ENCODE results near the gene TMEM151B. TPM values are rescaled to one million over a fixed set of nuclear protein-coding genes. Genes with fewer than 3 reads are reported as not detected.

Gene TMEM151B
- total and polyA plus RNA-seq, 9 of the 15 experiments (the other 6 are each of a cell fraction or from before 2014, with no cell fraction given), result not detected

DNA sequence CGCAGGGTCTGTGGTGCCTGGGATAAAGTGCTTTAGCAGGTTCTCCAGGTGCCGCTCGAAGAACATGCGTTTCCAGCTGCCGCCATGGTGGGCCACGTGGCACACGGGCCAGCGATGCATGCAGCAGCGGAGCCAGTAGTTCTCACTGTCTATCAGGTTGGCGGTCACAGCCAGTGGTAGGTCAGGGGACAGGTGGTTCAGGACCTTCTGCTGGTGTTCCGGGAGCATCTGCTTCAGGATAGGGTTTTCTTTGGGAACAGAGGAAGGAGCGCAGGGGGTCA, 16.0 kb downstream of the TMEM151B start:
- peaks cover 0 to 9% of the 10 kb centered on the region in 2 experiments; a peak in 2 of 5 replicates for H3K4me1 ChIP-seq (replicated peaks in 1 of 2; ENCODE audit: control insufficient read depth in 2 of 2, insufficient read depth in 2 of 2, low read length in 2 of 2)
- no peak overlapping the region for H3K4me3 ChIP-seq
- no peak overlapping the region for H3K4me2 ChIP-seq (ENCODE audit: insufficient read depth, low read length)
- no peaks in the 10 kb centered on the region for H3K9me1 ChIP-seq (ENCODE audit: control insufficient read depth, insufficient read depth, low read length)
- H4K20me1 ChIP-seq (replicated peaks; ENCODE audit: control insufficient read depth, insufficient read depth, low read length), result no peaks in the 10 kb centered on the region; the same call in 1 of the 2 replicates
- 9% methylated on average over 12 of the region's 12 CpGs for WGBS (ENCODE audit: insufficient coverage, low coverage, missing lambda C conversion rate)
- BruUV-seq (replicated peaks), result no TSS peak
- no peak overlapping the region for H2AFZ ChIP-seq (ENCODE audit: low read depth, low read length)
- H3K36me3 ChIP-seq (ENCODE audit: control insufficient read depth, insufficient read depth, low read length), result no peaks in the 10 kb centered on the region
- ChIA-PET CTCF (ENCODE audit: low intra/inter-chr PET ratio) (no interaction called here), POLR2A (interaction anchor here (0.7 to 5.1 kb wide), 2 partner anchors 10 to 147 kb away, joined by 3 to 20 read pairs; no protein-coding TSS in a partner anchor)
- no peak for DNase-seq (ENCODE audit: extremely low read depth in 1 of 4, low spot score in 3 of 4)
- intact Hi-C loops (cut with micrococcal nuclease) (no loop called here), in situ Hi-C loops (cut with MboI) (no loop called here)
- FAIRE-seq, result no peak
- no peaks in the 10 kb centered on the region for H3K79me2 ChIP-seq (ENCODE audit: control insufficient read depth, insufficient read depth, low read length)
- H3K9ac ChIP-seq (ENCODE audit: insufficient read depth in 1 of 2, low read depth in 2 of 2, low read length in 2 of 2), result peak overlapping the region in 1 of 2 experiments; percentile 4; a peak in 1 of 4 replicates
- H3K27me3 ChIP-seq (ENCODE audit: control insufficient read depth in 2 of 2, insufficient read depth in 2 of 2, low read length in 2 of 2), result peaks cover 51 to 86% of the 10 kb centered on the region in 2 experiments
- H3K27ac ChIP-seq (ENCODE audit: extremely low read depth, low read depth, low read length), result no peak overlapping the region
- H3K9me3 ChIP-seq (replicated peaks; ENCODE audit: control insufficient read depth, insufficient read depth, low read depth, low read length), result no peaks in the 10 kb centered on the region
- TF ChIP-seq, protein P1, sequence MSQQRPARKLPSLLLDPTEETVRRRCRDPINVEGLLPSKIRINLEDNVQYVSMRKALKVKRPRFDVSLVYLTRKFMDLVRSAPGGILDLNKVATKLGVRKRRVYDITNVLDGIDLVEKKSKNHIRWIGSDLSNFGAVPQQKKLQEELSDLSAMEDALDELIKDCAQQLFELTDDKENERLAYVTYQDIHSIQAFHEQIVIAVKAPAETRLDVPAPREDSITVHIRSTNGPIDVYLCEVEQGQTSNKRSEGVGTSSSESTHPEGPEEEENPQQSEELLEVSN (IDR thresholded peaks at IDR 0.05; ENCODE audit: borderline replicate concordance in 1 of 2, extremely low read depth in 1 of 2, insufficient read depth in 1 of 2, insufficient read length in 1 of 2, low read depth in 1 of 2, low read length in 1 of 2, poor library complexity in 1 of 2, severe bottlenecking in 1 of 2), result peak in 1 of 2 experiments; percentile 76
- TF ChIP-seq, protein P2, sequence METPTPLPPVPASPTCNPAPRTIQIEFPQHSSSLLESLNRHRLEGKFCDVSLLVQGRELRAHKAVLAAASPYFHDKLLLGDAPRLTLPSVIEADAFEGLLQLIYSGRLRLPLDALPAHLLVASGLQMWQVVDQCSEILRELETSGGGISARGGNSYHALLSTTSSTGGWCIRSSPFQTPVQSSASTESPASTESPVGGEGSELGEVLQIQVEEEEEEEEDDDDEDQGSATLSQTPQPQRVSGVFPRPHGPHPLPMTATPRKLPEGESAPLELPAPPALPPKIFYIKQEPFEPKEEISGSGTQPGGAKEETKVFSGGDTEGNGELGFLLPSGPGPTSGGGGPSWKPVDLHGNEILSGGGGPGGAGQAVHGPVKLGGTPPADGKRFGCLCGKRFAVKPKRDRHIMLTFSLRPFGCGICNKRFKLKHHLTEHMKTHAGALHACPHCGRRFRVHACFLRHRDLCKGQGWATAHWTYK (CRISPR knock-in tag; IDR thresholded peaks at IDR 0.05), result no peak
- TF ChIP-seq, protein P3, sequence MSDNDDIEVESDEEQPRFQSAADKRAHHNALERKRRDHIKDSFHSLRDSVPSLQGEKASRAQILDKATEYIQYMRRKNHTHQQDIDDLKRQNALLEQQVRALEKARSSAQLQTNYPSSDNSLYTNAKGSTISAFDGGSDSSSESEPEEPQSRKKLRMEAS (CRISPR knock-in tag; IDR thresholded peaks at IDR 0.05), result peak; percentile 83
- peak in 1 of 3 experiments; percentile 55 for TF ChIP-seq YY1 (IDR thresholded peaks at IDR 0.05; ENCODE audit: borderline replicate concordance in 1 of 3, control insufficient read depth in 1 of 3, extremely low read depth in 1 of 3, insufficient read depth in 3 of 3, insufficient read length in 1 of 3, insufficient replicate concordance in 2 of 3, low read depth in 1 of 3, low read length in 2 of 3)
- TF ChIP-seq TAF1 (IDR thresholded peaks at IDR 0.05; ENCODE audit: control insufficient read depth, extremely low read depth, insufficient read depth, low read length, severe bottlenecking), result no peak
- no peak for ATAC-seq

All from K562 (cell line).